Pancreas (tissue), 10 donors: ENCODE data around the gene RHO. TPM values are rescaled to one million over a fixed set of nuclear protein-coding genes. Genes with fewer than 3 reads are reported as not detected.

Source experiments
- ATAC-seq, 4 donors: fragments of 200-7000 bp; cut with Tn5 transposase; one replicate each; pipeline versions ENCODE4 v1.8.0 to v1.9.1; 2020; ENCODE audit warnings: mild to moderate bottlenecking in 4 of 4, moderate library complexity in 4 of 4
- DNase-seq, 6 donors: peaks; one replicate each; pipeline ENCODE4 v3.0.0-alpha.2; 2020
- FAIRE-seq: peaks from 2 replicates; lab custom pipeline; 2012; peaks lifted over from hg19 to GRCh38; lab: Jason Lieb, UNC
- H3K27ac ChIP-seq, 4 donors: fragments of 200-600 bp; sonication (generic); 1 replicate in 3 of 4; 2 replicates in 1 of 4; pipeline versions ENCODE4 v1.5.0 to v1.8.0; 2020
- H3K27me3 ChIP-seq, 4 donors: fragments of 200-600 bp; one replicate each; pipeline ENCODE4 v1.8.0; 2021
- H3K36me3 ChIP-seq, 3 donors: fragments of 200-600 bp; sonication (generic) in 1 of 3; one replicate each; pipeline versions ENCODE4 v1.5.0 to v1.8.0; 2020 to 2021
- H3K4me1 ChIP-seq, 3 donors: fragments of 200-600 bp; one replicate each; pipeline ENCODE4 v1.8.0; 2021
- H3K4me3 ChIP-seq, 4 donors: fragments of 200-600 bp; sonication (generic) in 2 of 4; one replicate each; pipeline versions ENCODE4 v1.5.0 to v1.8.0; 2020 to 2021
- H3K9me3 ChIP-seq, 4 donors: fragments of 200-600 bp; one replicate each; pipeline ENCODE4 v1.8.0; 2021
- CTCF ChIP-seq, 4 donors: fragments of 200-600 bp; sonication (generic) in 3 of 4; IDR thresholded peaks; one replicate each; pipeline versions ENCODE4 v1.5.0 to v1.8.0; 2021; ENCODE audit warnings: antibody characterized with exemption in 4 of 4
- WGBS, 2 donors: extraction: QIAGEN DNeasy Blood & Tissue Kit; methylation state at CpG; one replicate each; pipeline ENCODE4 v1.1.7; 2013; 5-methylcytosine and 5-hydroxymethylcytosine counted together
- intact Hi-C, 3 donors: fragments of 100-400 bp; cut with DNase I; formaldehyde crosslinking; loops; one replicate each; pipeline versions ENCODE4 v1.11.1 to v1.14.2; 2022
- polyA plus RNA-seq, 2 donors: library from polyadenylated mRNA; stranded (reverse); fragments of 200-250 nt; gene quantifications; one replicate each; pipeline ENCODE4 v1.2.3, GENCODE V29; 2013
- total RNA-seq, 6 donors: library from RNA; stranded (reverse); fragmentation: NEBNext Ultra II Directional in 4 of 6; extraction: Animal tissue kit (Norgen Biotek cat#: 25700) in 4 of 6; gene quantifications; one replicate each; pipeline versions ENCODE4 v1.2.1 to v1.2.4, GENCODE V29; 2021 to 2023
- donor health status: healthy with polysubstance abuse.
- donor health status: DM: no; HTN: no; CAD: no; lungs with moderate emphysema.
- donor health status: DM: no; HTN: no; CAD: no.
- donor health status: control.
- donor health status: control.
- donor health status: Bipolar disorder and iron deficiency.
- donor health status: DM: yes; HTN: yes; CAD: no.
- donor health status: DM: no; HTN: no; CAD: no.
- donor health status: DM: no; HTN: no; CAD: no.
- donor health status: DM: yes; HTN: yes; CAD: no.

Gene RHO
- total and polyA plus RNA-seq, 8 donors = 0.05 TPM; not detected in 7

- H3K4me1 ChIP-seq = no peaks in the 10 kb centered on the region
- DNase-seq = peak in 1 of 6 donors; percentile 48
- ATAC-seq = no peak
- no peak for TF ChIP-seq CTCF (IDR thresholded peaks at IDR 0.05)
- intact Hi-C loops = no loop called here
- 90 to 93% methylated on average over 18 of the region's 18 CpGs for WGBS, 2 donors
- H3K9me3 ChIP-seq = no peaks in the 10 kb centered on the region
- H3K36me3 ChIP-seq = no peaks in the 10 kb centered on the region
- FAIRE-seq = no peak
- H3K27me3 ChIP-seq = no peaks in the 10 kb centered on the region
- no peak overlapping the region for H3K27ac ChIP-seq
- no peak overlapping the region for H3K4me3 ChIP-seq
Observed at GRCh38 chr3:129555616-129556357, 27.3 kb downstream of the RHO start.

- intact Hi-C loops = no loop called here
- DNase-seq = peak in 1 of 6 donors; percentile 31
- Histone ChIP-seq H3K27me3 (no peaks in the 10 kb centered on the region), H3K9me3 (no peaks in the 10 kb centered on the region), H3K27ac (no peak overlapping the region), H3K36me3 (no peaks in the 10 kb centered on the region), H3K4me3 (no peak overlapping the region), H3K4me1 (no peaks in the 10 kb centered on the region)
- TF ChIP-seq CTCF (IDR thresholded peaks at IDR 0.05) = no peak
- ATAC-seq = no peak
- WGBS, 2 donors = 90 to 91% methylated on average over 15 of the region's 15 CpGs
- no peak for FAIRE-seq
Observed at GRCh38 chr3:129556358-129556695, 27.9 kb downstream of the RHO start.

- no peak for FAIRE-seq
- TF ChIP-seq CTCF (IDR thresholded peaks at IDR 0.05) = no peak
- H3K27ac ChIP-seq = no peak overlapping the region
- H3K27me3 ChIP-seq = no peaks in the 10 kb centered on the region
- H3K4me3 ChIP-seq = no peak overlapping the region
- 88 to 90% methylated on average over 31 of the region's 31 CpGs for WGBS, 2 donors
- no peak for ATAC-seq
- no peaks in the 10 kb centered on the region for H3K4me1 ChIP-seq
- H3K9me3 ChIP-seq = no peaks in the 10 kb centered on the region
- intact Hi-C loops = no loop called here
- DNase-seq = peak in 1 of 6 donors; percentile 43
- no peaks in the 10 kb centered on the region for H3K36me3 ChIP-seq
Observed at GRCh38 chr3:129556890-129557547, 28.6 kb downstream of the RHO start.

- intact Hi-C loops = no loop called here
- peak in 1 of 6 donors; percentile 15 for DNase-seq
- no peaks in the 10 kb centered on the region for H3K36me3 ChIP-seq
Observed at GRCh38 chr3:129557548-129557894, 29.1 kb downstream of the RHO start.

More at GRCh38 chr3:129557548-129557894, 29.1 kb downstream of the RHO start:
- Histone ChIP-seq H3K4me1 (no peaks in the 10 kb centered on the region), H3K9me3 (no peaks in the 10 kb centered on the region), H3K27ac (no peak overlapping the region), H3K27me3 (no peaks in the 10 kb centered on the region), H3K4me3 (no peak overlapping the region)
- FAIRE-seq (no peak), ATAC-seq (peak in 1 of 4 donors; percentile 6)
- WGBS, 2 donors = 78 to 82% methylated on average over 11 of the region's 11 CpGs
- no peak for TF ChIP-seq CTCF (IDR thresholded peaks at IDR 0.05)
